ENCODE data around the gene UBE2K.
"Not testable (repeated sequence)": the region's sequence is repeated elsewhere in the genome, so short reads cannot be mapped to it uniquely, and the experiment has no call there.

Gene UBE2K

DNA sequence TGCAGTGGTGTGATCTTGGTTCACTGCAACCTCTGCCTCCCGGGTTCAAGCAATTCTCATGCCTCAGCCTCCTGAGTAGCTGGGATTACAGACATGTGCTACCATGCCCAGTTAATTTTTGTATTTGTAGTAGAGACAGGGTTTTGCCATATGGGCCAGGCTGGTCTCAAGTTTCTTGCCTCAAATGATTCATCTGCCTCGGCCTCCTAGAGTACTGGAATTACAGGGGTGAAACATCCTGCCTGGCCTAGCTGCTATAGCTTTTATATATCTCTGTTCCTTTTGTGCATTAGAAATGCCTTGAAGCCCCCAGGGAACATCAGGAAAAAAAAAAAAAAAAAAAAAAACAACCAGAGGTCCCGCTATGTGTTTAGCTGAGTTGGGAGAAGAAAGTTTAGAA is 34.8 kb downstream of the UBE2K start:
- DNase-seq: no peak

DNA sequence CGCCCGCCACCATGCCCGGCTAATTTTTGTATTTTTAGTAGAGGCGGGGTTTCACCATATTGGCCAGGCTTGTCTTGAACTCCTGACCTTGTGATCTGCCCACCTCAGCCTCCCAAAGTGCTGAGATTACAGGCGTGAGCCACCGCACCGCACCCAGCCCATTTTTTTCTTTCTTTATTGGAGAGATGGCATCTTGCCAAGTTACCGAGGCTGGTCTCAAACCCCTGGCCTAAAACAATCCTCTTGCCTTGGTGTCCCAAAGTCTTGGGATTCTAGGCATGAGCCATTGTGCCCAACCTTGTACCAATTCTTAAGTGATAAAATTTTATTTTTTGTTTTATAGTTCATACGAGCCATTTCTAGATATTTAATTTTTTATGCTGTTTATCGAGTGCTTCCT is 41.7 kb downstream of the UBE2K start:
- DNase-seq: not testable (repeated sequence)

DNA sequence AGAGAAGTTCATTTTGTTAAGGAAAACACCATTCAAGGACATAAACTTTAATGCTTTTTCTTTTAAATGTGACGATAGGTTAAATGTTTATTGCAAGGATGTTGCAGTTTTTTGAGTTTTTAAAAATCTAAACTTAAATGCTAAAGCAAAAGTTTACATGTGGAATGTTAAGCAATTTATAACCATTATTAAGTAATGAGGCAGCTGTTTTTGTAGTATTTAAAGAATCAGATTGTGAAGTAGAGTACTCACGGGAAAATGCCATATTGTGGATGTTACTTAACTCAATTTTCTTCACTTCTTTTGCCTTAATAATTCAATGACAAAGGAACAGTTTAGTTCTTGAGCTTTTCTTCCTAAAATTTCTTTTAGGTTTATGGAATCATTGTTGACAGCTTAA is 43.5 kb downstream of the UBE2K start:
- no peak for DNase-seq

DNA sequence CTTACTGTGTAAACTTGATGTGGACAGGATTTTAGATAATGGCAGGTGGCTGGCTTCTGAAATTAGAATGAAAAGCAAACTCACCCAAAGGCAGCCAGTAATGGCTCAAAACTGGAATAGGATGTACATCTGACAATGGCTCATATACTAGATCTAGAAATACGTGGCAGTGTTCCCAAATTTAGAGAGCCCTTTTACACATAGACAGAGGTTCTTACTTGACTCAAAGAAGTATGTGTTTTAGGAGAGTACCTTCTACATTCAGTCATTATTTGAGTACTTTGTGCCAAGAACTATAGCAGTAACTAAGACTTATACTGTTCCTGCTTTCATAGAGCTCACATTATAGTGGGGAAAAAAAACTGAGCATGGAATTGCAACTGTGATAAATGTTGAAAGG is 48.0 kb downstream of the UBE2K start:
- DNase-seq: no peak

DNA sequence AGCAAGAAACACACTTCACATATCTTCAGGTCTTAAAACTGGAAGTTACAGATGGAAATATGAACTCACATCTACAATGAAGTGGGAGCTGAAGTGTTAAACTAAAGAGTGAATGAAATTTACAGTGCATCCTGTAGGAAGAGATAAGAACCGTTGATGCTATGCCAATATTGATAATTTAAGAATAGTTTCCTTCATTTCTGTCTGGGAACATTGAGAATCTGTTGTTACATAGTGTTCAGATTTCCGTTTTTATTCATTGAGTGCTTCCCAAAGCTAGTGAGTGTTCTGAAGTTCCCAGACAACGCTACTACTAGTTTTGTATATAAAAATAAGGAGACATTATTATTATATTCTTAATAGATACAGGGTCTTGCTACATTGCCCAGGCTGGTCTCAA is 52.3 kb downstream of the UBE2K start:
- no peak for DNase-seq

DNA sequence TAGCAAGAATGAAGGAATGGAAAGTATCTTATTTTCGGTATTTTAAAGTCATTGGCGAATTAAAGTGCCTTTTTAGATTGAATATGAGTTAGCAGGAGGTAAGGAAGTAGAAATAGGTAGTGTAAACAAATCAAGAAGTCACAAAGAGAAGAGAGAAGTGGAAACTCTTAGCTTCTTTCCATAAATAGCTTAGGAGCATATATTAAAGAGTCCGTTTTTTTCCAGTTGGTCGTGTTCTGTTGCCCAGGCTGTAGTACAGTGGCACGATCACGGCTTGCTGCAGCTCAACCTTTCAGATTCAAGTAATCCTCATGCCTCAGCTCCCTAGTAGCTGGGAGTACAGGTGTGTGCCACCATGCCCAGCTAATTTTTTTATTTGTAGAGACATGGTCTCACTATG is 56.4 kb downstream of the UBE2K start:
- DNase-seq: no peak

DNA sequence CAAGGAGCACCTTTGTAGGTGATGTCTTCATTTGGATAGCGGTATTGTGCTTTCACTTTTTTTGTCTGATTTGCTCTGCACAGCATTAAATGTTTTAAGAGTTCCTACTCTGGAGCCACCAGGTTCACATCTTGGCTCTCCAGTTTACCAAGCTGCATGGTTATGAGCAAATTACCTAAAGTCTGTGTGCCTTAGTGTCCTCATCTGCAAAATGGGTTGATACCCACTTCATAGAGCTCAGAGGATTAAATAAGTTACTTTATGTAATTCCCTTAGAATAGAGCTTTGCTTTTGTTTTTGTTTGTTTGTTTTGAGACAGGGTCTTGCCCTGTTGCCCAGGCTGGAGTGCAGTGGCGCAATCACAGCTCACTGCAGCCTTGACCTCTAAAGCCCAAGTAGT is 58.2 kb downstream of the UBE2K start:
- no peak for DNase-seq

DNA sequence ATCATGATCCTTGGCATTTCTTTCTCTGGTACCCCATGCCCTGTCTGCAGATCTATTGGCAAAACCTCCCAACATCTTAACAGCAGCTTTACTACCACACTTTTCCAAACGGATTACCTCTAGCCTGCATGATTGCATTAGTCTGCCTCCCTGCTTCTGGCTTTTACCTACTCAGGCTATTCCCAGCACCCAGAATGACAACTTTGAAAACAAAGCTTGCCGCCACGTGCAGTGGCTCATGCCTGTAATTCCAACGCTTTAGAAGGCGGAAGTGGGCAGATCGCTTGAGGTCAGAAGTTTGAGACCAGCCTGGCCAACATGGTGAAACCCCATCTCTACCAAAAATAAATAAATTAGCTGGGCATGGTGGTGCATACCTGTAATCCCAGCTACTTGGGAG is 60.2 kb downstream of the UBE2K start:
- no peak for DNase-seq

DNA sequence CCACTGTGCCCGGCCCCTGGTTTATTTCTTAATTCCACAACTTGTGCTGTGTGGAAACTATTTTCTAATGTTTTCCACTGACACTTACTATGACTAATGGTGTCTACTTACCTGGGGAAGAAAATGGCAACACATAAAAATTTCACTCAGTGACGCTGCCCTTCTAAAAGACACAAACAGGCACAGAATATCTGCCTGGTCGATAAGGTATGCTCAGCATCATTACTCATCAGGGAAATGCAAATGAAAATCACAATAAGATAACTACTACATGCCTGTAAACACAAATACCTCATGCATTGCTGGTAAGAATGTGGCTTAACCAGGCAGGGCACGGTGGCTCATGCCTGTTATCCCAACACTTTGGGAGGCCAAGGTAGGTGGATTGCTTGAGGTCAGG is 61.6 kb downstream of the UBE2K start:
- DNase-seq: no peak

DNA sequence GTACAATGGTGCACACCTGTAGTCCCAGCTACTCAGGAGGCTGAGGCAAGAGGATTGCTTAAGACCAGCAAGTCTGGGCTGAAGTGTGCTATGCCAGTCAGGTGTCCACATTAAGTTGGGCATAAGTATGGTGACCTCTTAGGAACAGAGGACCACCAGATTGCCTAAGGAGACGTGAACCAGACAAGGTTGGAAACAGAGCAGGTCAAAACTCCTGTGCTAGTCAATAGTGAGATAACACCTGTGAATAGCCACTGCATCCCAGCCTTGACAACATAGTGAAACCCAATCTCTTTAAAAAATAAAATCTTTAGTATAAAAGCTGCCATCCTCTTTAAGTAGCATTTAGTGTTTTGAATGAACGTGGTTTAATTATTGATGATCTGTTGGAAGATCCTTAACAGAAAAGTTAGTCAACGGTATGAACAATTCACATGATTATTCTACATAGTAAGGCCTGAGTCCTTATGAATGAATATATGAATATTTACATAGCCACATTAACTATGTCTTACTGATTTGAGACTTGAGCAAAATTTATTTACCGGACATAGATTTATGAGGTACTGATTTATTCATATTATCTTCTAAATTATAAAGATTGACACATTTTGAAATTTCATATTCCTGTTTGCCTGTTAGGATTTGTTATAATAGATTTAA is 63.2 kb downstream of the UBE2K start:
- no peak for DNase-seq

DNA sequence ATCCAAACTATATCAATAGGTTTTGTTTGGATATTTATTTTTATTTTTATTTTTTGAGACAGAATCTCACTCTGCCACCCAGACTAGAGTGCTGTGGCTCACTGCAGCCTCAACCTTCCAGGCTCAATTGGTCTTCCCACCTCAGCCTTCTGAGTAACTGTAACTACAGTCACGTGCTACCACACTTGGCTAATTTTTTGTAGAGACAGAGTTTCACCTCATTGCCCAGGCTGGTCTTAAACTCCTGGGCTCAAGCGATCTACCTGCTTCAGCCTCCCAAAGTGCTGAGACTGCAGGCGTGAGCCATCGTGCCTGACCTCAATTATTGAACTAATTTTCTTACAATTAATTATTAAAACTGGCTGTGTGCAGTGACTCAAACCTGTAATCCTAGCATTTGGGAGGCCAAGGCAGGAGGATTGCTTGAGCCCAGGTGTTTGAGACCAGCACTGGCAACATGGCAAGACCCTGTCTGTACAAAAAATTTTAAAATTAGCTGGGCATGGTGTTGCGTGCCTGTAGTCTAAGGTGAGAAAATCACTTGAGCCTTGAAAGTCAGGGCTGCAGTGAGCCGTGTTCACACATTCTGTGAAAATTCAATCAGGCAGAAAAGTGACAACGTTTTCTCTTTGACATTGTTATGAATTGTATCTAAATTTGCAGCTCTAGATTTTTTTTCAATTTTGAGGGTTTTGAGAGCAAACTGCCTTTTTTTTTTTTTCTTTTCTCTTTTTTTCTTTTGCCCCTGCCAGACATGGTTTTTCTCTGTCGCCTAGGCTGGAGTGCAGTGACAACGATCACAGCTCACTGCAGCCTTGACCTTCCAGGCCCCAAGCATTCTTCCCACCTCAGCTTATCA is 66.0 kb downstream of the UBE2K start:
- no peak for DNase-seq

DNA sequence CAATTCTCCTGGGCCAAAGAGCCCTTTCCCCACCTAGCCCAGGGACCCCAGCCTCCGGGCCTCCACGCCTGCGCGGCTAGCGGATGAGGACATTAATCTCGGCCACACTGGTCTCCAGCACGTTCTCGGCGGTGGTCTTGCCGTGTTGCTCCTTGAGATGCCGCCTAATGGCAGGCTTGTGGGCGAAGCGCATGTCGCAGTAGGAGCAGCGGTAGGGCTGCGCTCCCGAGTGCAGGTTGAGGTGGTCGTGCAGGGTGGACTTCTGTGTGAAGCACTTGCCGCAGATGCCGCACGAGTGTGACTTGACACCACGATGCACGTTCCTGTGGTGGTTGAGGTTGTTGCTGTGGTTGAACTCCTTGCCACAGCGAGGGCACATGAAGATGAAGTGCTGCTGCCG is 72.1 kb downstream of the UBE2K start:
- no peak for DNase-seq

DNA sequence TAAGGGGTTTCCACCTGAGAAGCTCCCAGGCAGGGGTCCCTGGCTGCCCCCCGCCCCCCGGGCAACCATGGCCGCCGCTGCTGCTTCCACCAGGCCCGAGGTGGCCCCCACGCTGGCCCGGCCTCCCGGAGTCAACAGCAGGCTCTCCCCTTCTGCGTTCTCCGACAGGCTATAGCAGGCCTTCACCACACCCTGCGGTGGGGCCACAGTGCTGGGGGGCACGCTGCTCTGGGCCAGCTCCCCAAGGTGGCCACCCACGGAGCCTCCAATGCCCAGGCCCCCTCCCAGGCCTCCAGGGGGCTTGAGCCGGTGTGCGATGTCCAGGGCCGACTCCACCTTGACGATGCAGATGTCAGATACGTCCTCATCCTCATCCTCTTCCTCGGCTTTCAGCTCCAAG is 72.5 kb downstream of the UBE2K start:
- no peak for DNase-seq

DNA sequence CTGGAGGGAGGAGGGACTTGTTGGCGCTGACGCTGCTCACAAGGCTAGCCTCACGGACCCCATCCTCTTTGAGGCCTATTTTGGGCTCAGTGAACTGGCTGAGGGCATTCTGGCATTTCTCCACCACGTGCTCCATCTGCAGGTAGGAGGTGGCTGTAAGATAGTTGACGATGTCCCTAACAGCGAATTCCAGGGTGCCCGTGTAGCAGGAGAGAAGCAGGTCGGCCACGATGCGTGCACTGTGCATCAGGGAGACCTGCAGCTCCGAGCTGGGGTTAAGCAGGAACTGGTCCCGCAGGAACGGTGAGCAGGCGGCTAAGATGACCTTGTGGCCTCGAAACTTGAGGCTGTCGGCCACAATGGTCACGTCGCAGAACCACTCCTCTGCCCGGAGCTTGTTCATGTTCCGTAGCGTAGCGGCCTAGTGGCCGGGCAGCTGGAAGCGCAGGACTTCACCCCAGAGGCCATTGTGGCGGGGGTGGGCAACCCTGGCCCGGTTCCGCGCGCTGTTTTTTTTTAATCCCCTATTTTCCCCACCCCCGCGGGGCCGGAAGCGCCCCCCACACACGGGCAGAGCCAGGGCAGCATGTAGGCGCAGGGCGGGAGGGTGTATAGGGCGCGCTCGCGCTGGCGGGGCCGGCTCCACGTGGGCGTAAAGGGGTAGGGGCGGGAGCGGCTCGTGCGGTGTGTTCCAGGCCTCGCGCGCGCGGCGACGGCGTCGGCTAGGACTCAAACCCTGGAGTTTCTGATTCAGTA is 73.2 kb downstream of the UBE2K start:
- DNase-seq: no peak

DNA sequence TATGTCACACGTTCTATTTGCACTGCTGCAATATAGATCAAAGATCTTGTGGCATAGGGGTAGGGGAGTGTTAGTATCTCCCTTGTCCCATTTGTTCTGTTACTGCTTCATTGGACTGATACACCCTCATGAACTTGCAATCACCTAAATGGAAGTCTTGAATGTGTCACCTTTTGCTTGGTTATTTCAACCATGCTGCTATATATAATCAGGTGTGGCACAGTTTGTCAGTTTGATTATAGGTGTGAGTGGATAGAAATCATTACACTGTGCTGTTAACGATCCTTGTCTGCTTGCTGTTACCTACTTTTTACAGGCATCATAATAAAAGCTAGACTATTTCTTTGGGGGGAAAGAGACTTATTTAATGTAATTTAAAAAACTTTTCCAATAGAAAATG is 84.1 kb downstream of the UBE2K start:
- not testable (repeated sequence) for DNase-seq

DNA sequence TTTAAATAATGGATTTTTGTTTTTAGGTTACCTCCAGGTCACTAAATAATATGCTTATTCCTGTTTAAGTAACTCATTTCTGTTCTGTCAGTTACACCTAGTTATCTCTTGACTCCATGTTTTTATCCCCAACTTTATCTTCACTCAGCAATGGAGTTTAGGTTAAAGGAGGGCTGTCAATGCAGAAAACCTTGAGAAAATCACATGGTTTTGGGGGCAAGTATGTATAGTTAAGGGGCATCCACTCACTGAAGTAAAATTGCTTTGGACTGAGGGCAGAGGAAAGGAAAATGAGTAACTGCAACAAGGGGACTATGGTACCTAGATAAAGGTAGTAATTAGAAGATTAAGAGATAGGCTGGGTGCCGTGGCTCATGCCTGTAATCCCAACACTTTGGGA is 87.1 kb downstream of the UBE2K start:
- no peak for DNase-seq

DNA sequence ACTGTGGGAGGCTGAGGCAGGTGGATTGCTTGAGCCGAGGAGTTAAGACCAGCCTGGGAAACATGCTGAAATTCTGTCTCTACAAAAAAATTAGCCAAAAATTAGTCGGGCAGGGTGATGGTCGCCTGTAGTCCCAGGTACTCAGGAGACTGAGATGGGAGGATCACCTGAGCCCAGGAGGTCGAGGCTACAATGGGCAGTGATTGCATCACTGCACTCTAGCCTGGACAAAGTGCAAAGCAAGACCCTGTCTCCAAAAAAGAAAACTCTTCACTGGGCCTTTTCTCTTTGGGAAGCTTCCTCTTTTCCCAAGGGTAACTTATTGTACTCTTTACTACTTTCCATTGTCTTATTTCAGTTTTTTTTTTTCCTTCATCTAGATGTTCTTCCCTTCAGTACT is 88.9 kb downstream of the UBE2K start:
- DNase-seq: no peak

DNA sequence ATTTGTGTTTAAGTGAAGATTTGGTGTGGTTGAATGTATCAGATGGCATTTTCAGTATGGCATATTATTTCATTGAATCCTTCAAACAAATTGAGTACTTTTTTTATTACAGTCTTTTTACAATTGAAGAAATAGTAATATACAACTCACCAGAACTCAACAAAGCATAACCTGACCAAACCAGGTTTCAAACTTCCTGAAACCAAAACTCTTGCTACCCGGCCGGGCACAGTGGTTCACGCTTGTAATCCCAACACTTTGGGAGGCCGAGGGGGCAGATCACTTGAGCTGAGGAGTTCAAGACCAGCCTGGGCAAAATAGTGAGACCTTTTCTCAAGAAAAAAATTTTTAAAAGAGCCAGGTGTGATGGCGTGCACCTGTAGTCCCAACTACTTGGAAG is 94.2 kb downstream of the UBE2K start:
- DNase-seq: no peak

DNA sequence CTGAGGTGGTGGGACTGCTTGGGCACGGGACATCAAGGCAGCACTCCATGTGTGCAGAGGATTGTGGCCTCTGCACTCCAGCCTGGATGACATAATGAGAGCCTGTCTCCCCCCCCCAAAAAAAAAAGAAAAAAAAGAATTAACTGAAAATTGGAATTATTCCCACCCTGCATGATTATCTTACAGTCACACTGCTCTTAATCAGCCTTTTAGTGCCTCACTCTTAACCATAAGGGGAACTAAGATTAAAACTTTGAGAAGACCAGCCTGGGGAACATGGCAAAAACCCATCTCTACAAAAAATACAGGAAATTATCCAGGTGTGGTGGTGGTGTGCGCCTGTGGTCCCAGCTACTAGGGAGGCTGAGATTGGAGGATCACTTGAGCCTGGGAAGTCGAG is 94.6 kb downstream of the UBE2K start:
- DNase-seq: no peak

DNA sequence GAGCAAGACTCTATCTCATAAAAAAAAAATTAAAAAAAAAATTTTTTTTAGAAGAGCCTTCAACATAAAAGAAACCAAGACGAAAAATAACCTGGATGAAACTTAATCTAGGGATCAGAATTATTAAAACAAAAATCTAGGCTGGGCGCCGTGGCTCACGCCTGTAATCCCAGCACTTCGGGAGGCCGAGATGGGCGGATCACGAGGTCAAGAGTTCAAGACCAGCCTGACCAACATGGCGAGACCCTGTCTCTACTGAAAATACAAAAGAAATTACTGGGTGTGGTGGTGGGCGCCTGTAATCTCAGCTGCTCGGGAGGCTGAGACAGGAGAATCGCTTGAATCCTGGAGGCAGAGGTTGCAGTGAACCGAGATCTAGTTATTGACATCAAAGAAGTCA is 95.0 kb downstream of the UBE2K start:
- not testable (repeated sequence) for DNase-seq

DNA sequence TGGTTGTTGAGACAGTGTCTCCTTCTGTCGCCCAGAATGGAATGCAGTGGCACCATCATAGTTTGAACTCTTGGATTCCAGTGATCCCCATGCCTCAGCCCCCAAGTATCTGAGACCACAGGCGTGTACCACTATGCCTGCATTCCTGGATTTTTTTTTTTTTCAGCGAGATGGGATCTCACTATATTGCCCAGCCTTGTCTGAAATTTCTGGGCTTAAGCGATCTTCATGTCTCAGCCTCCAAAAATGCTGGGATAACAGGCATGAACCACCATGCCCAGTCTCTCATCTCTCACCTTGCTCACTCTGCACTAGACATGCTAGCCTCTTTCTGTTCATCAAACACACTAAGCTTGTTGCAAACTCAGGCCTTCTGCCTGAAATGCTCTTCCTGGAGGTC is 104.1 kb downstream of the UBE2K start:
- DNase-seq: no peak

DNA sequence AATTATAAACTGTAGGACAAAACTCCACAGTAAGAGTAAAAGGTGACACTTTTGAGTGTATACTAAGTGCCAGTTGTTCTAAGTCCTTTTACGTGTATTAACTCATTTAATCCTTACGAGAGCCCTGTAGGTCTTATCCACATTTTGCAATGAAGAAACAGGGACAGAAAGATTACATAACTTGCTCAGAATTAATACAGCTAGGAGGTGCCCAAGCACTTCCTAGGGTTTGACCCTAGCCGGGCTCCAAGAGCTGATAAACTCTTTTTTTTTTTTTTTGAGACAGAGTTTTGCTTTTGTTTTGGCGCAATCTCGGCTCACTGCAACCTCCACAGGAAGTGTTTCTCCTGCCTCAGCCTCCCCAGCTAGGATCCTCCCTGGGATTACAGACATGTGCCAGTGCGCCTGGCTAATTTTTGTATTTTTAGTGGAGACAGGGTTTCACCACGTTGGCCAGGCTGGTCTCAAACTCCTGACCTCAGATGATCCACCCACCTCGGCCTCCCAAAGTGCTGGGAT is 110.4 kb downstream of the UBE2K start:
- DNase-seq: no peak

DNA sequence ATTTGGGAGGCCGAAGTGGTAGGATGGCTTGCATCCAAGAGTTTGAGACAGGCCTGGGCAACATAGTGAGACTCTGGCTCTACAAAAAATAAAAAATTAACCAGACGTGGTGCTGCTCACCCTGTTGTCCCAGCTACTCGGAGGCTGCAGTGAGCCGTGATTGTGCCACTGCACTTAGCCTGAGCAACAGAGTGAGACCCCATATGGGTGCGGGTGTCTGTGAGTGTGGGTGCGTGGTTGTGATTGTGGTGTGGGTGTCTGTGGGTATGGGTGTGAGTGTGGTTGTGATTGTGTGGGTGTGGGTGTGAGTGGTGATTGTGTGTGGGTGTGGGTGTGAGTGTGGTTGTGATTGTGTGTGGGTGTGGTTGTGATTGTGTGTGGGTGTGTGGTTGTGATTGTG is 114.6 kb downstream of the UBE2K start:
- DNase-seq: no peak

DNA sequence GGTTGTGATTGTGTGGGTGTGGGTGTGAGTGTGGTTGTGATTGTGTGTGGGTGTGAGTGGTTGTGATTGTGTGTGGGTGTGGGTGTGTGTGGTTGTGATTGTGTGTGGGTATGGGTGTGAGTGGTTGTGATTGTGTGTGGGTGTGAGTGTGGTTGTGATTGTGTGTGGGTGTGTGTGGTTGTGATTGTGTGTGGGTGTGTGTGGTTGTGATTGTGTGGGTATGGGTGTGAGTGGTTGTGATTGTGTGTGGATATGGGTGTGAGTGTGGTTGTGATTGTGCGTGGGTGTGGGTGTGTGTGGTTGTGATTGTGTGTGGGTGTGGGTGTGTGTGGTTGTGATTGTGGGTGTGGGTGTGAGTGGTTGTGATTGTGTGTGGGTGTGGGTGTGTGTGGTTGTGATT is 115.1 kb downstream of the UBE2K start:
- DNase-seq: not testable (repeated sequence)
